ENCODE data around the gene KRT17. TPM values are rescaled to one million over a fixed set of nuclear protein-coding genes. Genes with fewer than 3 reads are reported as not detected.
A peak's percentile ranks its signal among the peaks of the same experiment; 100 is the strongest.

The KRT17 gene
- total RNA-seq, 1 experiment from 2014 or later: 1.5 TPM

GRCh38 chr17:41627316-41628072, 3.1 kb upstream of the KRT17 start:
- Mint-ChIP-seq H3K36me3 (no peaks in the 10 kb centered on the region), H3K4me1 (peaks cover 11% of the 10 kb centered on the region), H3K27me3 (ENCODE audit: low read depth) (no peaks in the 10 kb centered on the region), H3K27ac (no peak overlapping the region), H3K9me3 (no peaks in the 10 kb centered on the region), H3K4me3 (no peak overlapping the region)
- DNase-seq (ENCODE audit: low spot score) (no peak), ATAC-seq (peak; percentile 37; the same call in 1 of the 2 replicates)
- TF ChIP-seq E2F5 (CRISPR knock-in tag; IDR thresholded peaks at IDR 0.05) (no peak), ZNF416 (CRISPR knock-in tag; IDR thresholded peaks at IDR 0.05) (no peak), STAT6 (CRISPR knock-in tag; conservative IDR thresholded peaks at IDR 0.05; ENCODE audit: low read depth) (no peak), ZSCAN18 (CRISPR knock-in tag; IDR thresholded peaks at IDR 0.05) (no peak), CREM (CRISPR knock-in tag; IDR thresholded peaks at IDR 0.05) (no peak), FOXP4 (CRISPR knock-in tag; IDR thresholded peaks at IDR 0.05) (no peak), ZNF425 (CRISPR knock-in tag; conservative IDR thresholded peaks at IDR 0.05) (no peak), MLX (CRISPR knock-in tag; IDR thresholded peaks at IDR 0.05) (no peak), ELF4 (CRISPR knock-in tag; IDR thresholded peaks at IDR 0.05; ENCODE audit: low read depth) (no peak), ZNF671 (CRISPR knock-in tag; IDR thresholded peaks at IDR 0.05) (no peak), JAZF1 (CRISPR knock-in tag; IDR thresholded peaks at IDR 0.05) (no peak), ERG (CRISPR knock-in tag; IDR thresholded peaks at IDR 0.05) (no peak), NFATC4 (CRISPR knock-in tag; IDR thresholded peaks at IDR 0.05) (no peak), PRRX2 (CRISPR knock-in tag; IDR thresholded peaks at IDR 0.05) (no peak), ZNF138 (CRISPR knock-in tag; conservative IDR thresholded peaks at IDR 0.05) (no peak), ATF2 (CRISPR knock-in tag; IDR thresholded peaks at IDR 0.05; ENCODE audit: borderline replicate concordance, low read depth) (no peak), ARID4B (CRISPR knock-in tag; IDR thresholded peaks at IDR 0.05; ENCODE audit: borderline replicate concordance) (no peak), ZNF121 (CRISPR knock-in tag; IDR thresholded peaks at IDR 0.05) (no peak)
- ChIA-PET CTCF (interaction anchor here (0.6 to 4.6 kb wide), 9 partner anchors 11 to 78 kb away, joined by 3 to 29 read pairs (median 4); no protein-coding TSS in a partner anchor), POLR2A (no interaction called here)

Measured in WTC11 (cell line).